GM19395 (cell line): Measurements from ENCODE around the gene MMP3.

ENCODE experiments used
- ATAC-seq: cut with Tn5 transposase; IDR thresholded peaks from one replicate; pipeline ENCODE4 v1.9.1; 2021; ENCODE audit warnings: mild to moderate bottlenecking, moderate library complexity; ENCODE audit not compliant: unreplicated experiment

The MMP3 gene

GRCh38 chr11:102832612-102833011 lies 10.8 kb downstream of the MMP3 start:
- ATAC-seq, result no peak

- ATAC-seq, result no peak
Measured at GRCh38 chr11:102831489-102832440, 11.6 kb downstream of the MMP3 start.

- no peak for ATAC-seq
Measured at GRCh38 chr11:102831128-102831488, 12.3 kb downstream of the MMP3 start.

GRCh38 chr11:102830001-102830727 lies 13.2 kb downstream of the MMP3 start:
- no peak for ATAC-seq

GRCh38 chr11:102829316-102830000 lies 14.0 kb downstream of the MMP3 start:
- ATAC-seq, result no peak

- no peak for ATAC-seq
Measured at GRCh38 chr11:102824556-102824955, 18.9 kb downstream of the MMP3 start.

- no peak for ATAC-seq
Measured at GRCh38 chr11:102819491-102819890, 23.9 kb downstream of the MMP3 start.

- ATAC-seq, result no peak
Measured at GRCh38 chr11:102813484-102813883, 29.9 kb downstream of the MMP3 start.

- ATAC-seq, result no peak
Measured at GRCh38 chr11:102812188-102812587, 31.2 kb downstream of the MMP3 start.

GRCh38 chr11:102810950-102811660 lies 32.3 kb downstream of the MMP3 start:
- ATAC-seq, result no peak

- no peak for ATAC-seq
Measured at GRCh38 chr11:102809971-102810370, 33.4 kb downstream of the MMP3 start.

- ATAC-seq, result no peak
Measured at GRCh38 chr11:102807921-102808320, 35.5 kb downstream of the MMP3 start.

GRCh38 chr11:102806296-102806695 lies 37.1 kb downstream of the MMP3 start:
- no peak for ATAC-seq

- no peak for ATAC-seq
Measured at GRCh38 chr11:102802341-102802740, 41.1 kb downstream of the MMP3 start.

GRCh38 chr11:102800767-102801166 lies 42.6 kb downstream of the MMP3 start:
- no peak for ATAC-seq

GRCh38 chr11:102799681-102800340 lies 43.6 kb downstream of the MMP3 start:
- no peak for ATAC-seq

GRCh38 chr11:102798012-102798746 lies 45.2 kb downstream of the MMP3 start, which contains the start of gene MMP1:
TSS of gene MMP1 (minus strand) at chr11:102798160. CDS start at chr11:102798092, 68 bp downstream.
- ATAC-seq, result no peak

- peak; percentile 95 for ATAC-seq
Measured at GRCh38 chr11:102794382-102794781, 49.0 kb downstream of the MMP3 start.

GRCh38 chr11:102793677-102794290 lies 49.6 kb downstream of the MMP3 start:
- peak; percentile 13 for ATAC-seq
